ENCODE data around the gene MRPL36.

The MRPL36 gene

GRCh38 chr5:1749346-1750124, 50.1 kb downstream of the MRPL36 start:
- peak; percentile 29 for DNase-seq (ENCODE audit: low spot score)

- peak; percentile 29 for DNase-seq (ENCODE audit: low spot score)
Observed at GRCh38 chr5:1748845-1749244, 50.8 kb downstream of the MRPL36 start.

Measured in ecto neural progenitor cell (in vitro differentiated cells).